ENCODE results near the gene EIF2B2.

DNA sequence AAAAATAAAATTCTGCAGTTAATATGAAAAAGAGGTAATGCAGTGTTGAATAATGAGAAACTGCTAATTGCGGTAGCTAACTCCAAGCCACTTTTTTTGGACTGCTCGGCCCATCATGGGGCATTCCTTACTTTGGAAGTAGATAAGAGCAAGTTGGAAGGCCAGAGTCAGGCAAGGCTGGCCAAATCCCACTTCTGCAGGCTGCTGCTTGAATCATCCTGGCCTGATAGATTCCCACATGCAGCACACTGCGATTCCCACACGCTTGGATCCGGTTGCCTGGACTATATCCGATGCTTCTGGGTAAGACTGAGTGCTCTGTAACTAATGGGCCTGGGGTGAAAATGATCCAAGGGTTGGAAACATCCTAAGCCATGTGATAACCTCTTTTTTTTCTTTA, 10.6 kb downstream of the EIF2B2 start:
- TF ChIP-seq EZH2 (IDR thresholded peaks at IDR 0.05; ENCODE audit: insufficient read depth, poor library complexity, severe bottlenecking) (no peak), EZH2phosphoT487 (IDR thresholded peaks at IDR 0.05; ENCODE audit: insufficient read depth, low read depth) (no peak)
